GM23338 (cell line): Measurements from ENCODE around the gene ATG2A.

ENCODE experiments used
- CREB1 ChIP-seq: fragments of 250-450 bp; sonication (Bioruptor Pico); IDR thresholded peaks from 2 replicates; pipeline ENCODE4 v1.5.0; 2020; ENCODE audit warnings: low read depth, mild to moderate bottlenecking, moderate library complexity
- ETS1 ChIP-seq: IDR thresholded peaks from 2 replicates; pipeline ENCODE4 v1.6.1; 2016; ENCODE audit warnings: antibody characterized with exemption
- EZH2 ChIP-seq: fragments of 200-600 bp; sonication (generic); IDR thresholded peaks from one replicate; pipeline ENCODE4 v1.8.0; 2017; ENCODE audit warnings: antibody characterized with exemption, mild to moderate bottlenecking, low read depth; ENCODE audit not compliant: unreplicated experiment
- EZH2phosphoT487 ChIP-seq: fragments of 200-600 bp; sonication (generic); IDR thresholded peaks from one replicate; pipeline ENCODE4 v1.8.1; 2018; ENCODE audit warnings: antibody characterized with exemption; ENCODE audit not compliant: unreplicated experiment
- JUNB ChIP-seq: IDR thresholded peaks from one replicate; pipeline ENCODE4 v1.6.1; 2016; ENCODE audit warnings: antibody characterized with exemption; ENCODE audit not compliant: unreplicated experiment
- POLR2AphosphoS5 ChIP-seq: IDR thresholded peaks from 2 replicates; pipeline ENCODE4 v1.6.1; 2016; ENCODE audit warnings: antibody characterized with exemption, low read depth
- STAT1 ChIP-seq: IDR thresholded peaks from one replicate; pipeline ENCODE4 v1.6.1; 2016; ENCODE audit warnings: antibody characterized with exemption; ENCODE audit not compliant: unreplicated experiment
- ZNF114 ChIP-seq: fragments of 250-450 bp; sonication (Bioruptor Pico); IDR thresholded peaks from 2 replicates; pipeline ENCODE4 v1.5.0; 2020; ENCODE audit warnings: mild to moderate bottlenecking, moderate library complexity
- ZNF331 ChIP-seq: fragments of 250-450 bp; sonication (Bioruptor Pico); IDR thresholded peaks from 2 replicates; pipeline ENCODE4 v1.5.0; 2020; ENCODE audit warnings: low read depth, mild to moderate bottlenecking, moderate library complexity
- ZNF462 ChIP-seq: fragments of 250-450 bp; sonication (Bioruptor Pico); IDR thresholded peaks from 2 replicates; pipeline ENCODE4 v1.5.0; 2020; ENCODE audit warnings: mild to moderate bottlenecking, moderate library complexity
- TF ChIP-seq, protein P1 (sequence below), 2 experiments: fragments of 200-600 bp in 1 of 2; sonication (generic) in 1 of 2; conservative IDR thresholded peaks; 2 replicates each; pipeline versions ENCODE4 v1.5.1 to v1.6.1; 2016 to 2017; ENCODE audit warnings: antibody characterized with exemption in 2 of 2, low read depth in 2 of 2, mild to moderate bottlenecking in 2 of 2, moderate library complexity in 1 of 2
- TF ChIP-seq, protein P2 (sequence below): IDR thresholded peaks from one replicate; pipeline ENCODE4 v1.6.1; 2018; ENCODE audit warnings: antibody characterized with exemption; ENCODE audit not compliant: unreplicated experiment

- no peak for TF ChIP-seq EZH2
- TF ChIP-seq POLR2AphosphoS5: no peak
- TF ChIP-seq, protein P1, sequence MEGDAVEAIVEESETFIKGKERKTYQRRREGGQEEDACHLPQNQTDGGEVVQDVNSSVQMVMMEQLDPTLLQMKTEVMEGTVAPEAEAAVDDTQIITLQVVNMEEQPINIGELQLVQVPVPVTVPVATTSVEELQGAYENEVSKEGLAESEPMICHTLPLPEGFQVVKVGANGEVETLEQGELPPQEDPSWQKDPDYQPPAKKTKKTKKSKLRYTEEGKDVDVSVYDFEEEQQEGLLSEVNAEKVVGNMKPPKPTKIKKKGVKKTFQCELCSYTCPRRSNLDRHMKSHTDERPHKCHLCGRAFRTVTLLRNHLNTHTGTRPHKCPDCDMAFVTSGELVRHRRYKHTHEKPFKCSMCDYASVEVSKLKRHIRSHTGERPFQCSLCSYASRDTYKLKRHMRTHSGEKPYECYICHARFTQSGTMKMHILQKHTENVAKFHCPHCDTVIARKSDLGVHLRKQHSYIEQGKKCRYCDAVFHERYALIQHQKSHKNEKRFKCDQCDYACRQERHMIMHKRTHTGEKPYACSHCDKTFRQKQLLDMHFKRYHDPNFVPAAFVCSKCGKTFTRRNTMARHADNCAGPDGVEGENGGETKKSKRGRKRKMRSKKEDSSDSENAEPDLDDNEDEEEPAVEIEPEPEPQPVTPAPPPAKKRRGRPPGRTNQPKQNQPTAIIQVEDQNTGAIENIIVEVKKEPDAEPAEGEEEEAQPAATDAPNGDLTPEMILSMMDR (conservative IDR thresholded peaks at IDR 0.05; ENCODE audit: low read depth in 2 of 2): no peak
- no peak for TF ChIP-seq ZNF331 (CRISPR knock-in tag)
- TF ChIP-seq EZH2phosphoT487: no peak
- no peak for TF ChIP-seq JUNB
- TF ChIP-seq, protein P2, sequence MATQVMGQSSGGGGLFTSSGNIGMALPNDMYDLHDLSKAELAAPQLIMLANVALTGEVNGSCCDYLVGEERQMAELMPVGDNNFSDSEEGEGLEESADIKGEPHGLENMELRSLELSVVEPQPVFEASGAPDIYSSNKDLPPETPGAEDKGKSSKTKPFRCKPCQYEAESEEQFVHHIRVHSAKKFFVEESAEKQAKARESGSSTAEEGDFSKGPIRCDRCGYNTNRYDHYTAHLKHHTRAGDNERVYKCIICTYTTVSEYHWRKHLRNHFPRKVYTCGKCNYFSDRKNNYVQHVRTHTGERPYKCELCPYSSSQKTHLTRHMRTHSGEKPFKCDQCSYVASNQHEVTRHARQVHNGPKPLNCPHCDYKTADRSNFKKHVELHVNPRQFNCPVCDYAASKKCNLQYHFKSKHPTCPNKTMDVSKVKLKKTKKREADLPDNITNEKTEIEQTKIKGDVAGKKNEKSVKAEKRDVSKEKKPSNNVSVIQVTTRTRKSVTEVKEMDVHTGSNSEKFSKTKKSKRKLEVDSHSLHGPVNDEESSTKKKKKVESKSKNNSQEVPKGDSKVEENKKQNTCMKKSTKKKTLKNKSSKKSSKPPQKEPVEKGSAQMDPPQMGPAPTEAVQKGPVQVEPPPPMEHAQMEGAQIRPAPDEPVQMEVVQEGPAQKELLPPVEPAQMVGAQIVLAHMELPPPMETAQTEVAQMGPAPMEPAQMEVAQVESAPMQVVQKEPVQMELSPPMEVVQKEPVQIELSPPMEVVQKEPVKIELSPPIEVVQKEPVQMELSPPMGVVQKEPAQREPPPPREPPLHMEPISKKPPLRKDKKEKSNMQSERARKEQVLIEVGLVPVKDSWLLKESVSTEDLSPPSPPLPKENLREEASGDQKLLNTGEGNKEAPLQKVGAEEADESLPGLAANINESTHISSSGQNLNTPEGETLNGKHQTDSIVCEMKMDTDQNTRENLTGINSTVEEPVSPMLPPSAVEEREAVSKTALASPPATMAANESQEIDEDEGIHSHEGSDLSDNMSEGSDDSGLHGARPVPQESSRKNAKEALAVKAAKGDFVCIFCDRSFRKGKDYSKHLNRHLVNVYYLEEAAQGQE: no peak
- no peak for TF ChIP-seq ZNF114
- TF ChIP-seq ZNF462 (CRISPR knock-in tag): no peak
- no peak for TF ChIP-seq CREB1 (CRISPR knock-in tag)
- TF ChIP-seq ETS1: no peak
- no peak for TF ChIP-seq STAT1
Measured at GRCh38 chr11:64960719-64961118, 43.7 kb upstream of the ATG2A start.
